A673 (cell line): ENCODE measurements around the gene BMPR1A. TPM values are rescaled to one million over a fixed set of nuclear protein-coding genes. Genes with fewer than 3 reads are reported as not detected.
"Not testable (repeated sequence)": the region's sequence is repeated elsewhere in the genome, so short reads cannot be mapped to it uniquely, and the experiment has no call there.

Source experiments
- BruUV-seq: library from RNA; stranded (reverse); fragments of 400-500 nt; replicated peaks from 2 replicates; lab custom pipeline; 2021; lab: Mats Ljungman, UMichigan
- CTCF ChIA-PET: fragments of 300-600 bp; sonication (Branson Sonifier 250); formaldehyde crosslinking; loops from one replicate; lab custom pipeline; 2022; ENCODE audit warnings: antibody characterized with exemption; lab: Charles Lee
- POLR2A ChIA-PET: fragments of 300-600 bp; sonication (Branson Sonifier 250); formaldehyde crosslinking; loops from one replicate; lab custom pipeline; 2022; ENCODE audit warnings: antibody characterized with exemption; ENCODE audit not compliant: low non-redundant PET; lab: Charles Lee
- DNase-seq: peaks from one replicate; pipeline ENCODE4 v3.0.0-alpha.2; 2015; ENCODE audit warnings: low spot score
- H3K27ac ChIP-seq: fragments of 200-600 bp; sonication (generic); 2 replicates; pipeline ENCODE4 v1.5.1; 2016; ENCODE audit warnings: mixed run types, low read depth, mild to moderate bottlenecking, mixed read lengths, antibody characterized with exemption, low read length; ENCODE audit not compliant: poor library complexity, severe bottlenecking
- H3K27me3 ChIP-seq: fragments of 200-600 bp; sonication (generic); replicated peaks from 2 replicates; pipeline ENCODE4 v1.6.1; 2017; ENCODE audit warnings: mixed run types, low read depth, mild to moderate bottlenecking, mixed read lengths, antibody characterized with exemption, low read length; ENCODE audit not compliant: insufficient read depth, poor library complexity
- H3K36me3 ChIP-seq: fragments of 200-600 bp; sonication (generic); 2 replicates; pipeline ENCODE4 v1.6.1; 2016; ENCODE audit warnings: mixed run types, mild to moderate bottlenecking, mixed read lengths, antibody characterized with exemption, low read length; ENCODE audit not compliant: insufficient read depth, poor library complexity, severe bottlenecking
- H3K4me1 ChIP-seq: fragments of 200-600 bp; sonication (generic); 2 replicates; pipeline ENCODE4 v1.6.1; 2017; ENCODE audit warnings: mixed run types, mild to moderate bottlenecking, mixed read lengths, antibody characterized with exemption, low read length; ENCODE audit not compliant: insufficient read depth, poor library complexity, severe bottlenecking
- H3K4me3 ChIP-seq: fragments of 200-600 bp; sonication (generic); 2 replicates; pipeline ENCODE4 v1.5.1; 2016; ENCODE audit warnings: low read depth, mixed run types, mild to moderate bottlenecking, mixed read lengths, low read length; ENCODE audit not compliant: poor library complexity, severe bottlenecking
- H3K9me3 ChIP-seq: fragments of 200-600 bp; sonication (generic); 2 replicates; pipeline ENCODE4 v1.6.1; 2016; ENCODE audit warnings: mixed run types, low read depth, mild to moderate bottlenecking, mixed read lengths, antibody characterized with exemption, low read length; ENCODE audit not compliant: poor library complexity, severe bottlenecking
- EZH2 ChIP-seq: fragments of 200-600 bp; sonication (generic); IDR thresholded peaks from 2 replicates; pipeline ENCODE4 v1.6.1; 2017; ENCODE audit warnings: borderline replicate concordance, low read depth, mild to moderate bottlenecking, mixed read lengths, antibody characterized with exemption, low read length; ENCODE audit not compliant: poor library complexity, severe bottlenecking
- intact Hi-C: fragments of 100-400 bp; cut with micrococcal nuclease; formaldehyde crosslinking; loops from one replicate; pipeline ENCODE4 v1.10.0; 2022; ENCODE audit not compliant: unreplicated experiment
- total RNA-seq: library from RNA; stranded (reverse); gene quantifications from 2 replicates; pipeline ENCODE4 v1.2.3, GENCODE V29; 2021
- TF ChIP-seq, protein P1 (sequence below): fragments of 300-800, 200-600 bp; sonication (generic); conservative IDR thresholded peaks from 2 replicates; pipeline ENCODE4 v1.5.1; 2017; ENCODE audit warnings: low read depth, mild to moderate bottlenecking, antibody characterized with exemption, low read length, moderate library complexity, mixed read lengths

The BMPR1A gene
- total RNA-seq, 1 experiment from 2014 or later: 136 TPM

DNA sequence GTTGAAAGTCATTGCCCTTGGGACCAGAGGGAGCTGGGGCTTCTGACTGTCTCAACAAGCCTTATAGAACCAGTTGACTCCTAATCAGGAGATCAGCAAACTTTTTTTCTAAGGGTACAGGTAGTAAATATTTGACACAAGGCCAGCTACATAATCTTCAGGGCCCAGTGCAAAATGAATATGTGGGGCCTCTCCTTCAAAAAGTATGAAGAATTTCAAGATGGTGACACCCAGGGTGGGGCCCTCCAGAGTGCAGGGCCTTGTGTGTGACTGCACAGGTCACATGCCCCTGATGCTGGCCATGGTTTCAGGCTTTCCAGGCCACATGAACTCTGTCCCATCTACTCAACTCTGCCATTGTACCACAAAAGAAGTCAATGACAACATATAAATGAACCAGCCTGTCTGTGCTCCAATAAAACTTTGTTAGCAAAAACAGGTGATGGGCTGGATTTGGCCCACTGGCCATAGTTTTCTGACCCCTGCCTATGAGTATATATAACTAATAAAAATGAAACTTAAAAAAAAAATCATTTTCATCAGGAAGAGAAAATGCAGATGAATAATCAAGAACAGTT, 194.9 kb downstream of the BMPR1A start:
- H3K4me1 ChIP-seq: peaks cover 25% of the 10 kb centered on the region
- ChIA-PET POLR2A (no interaction called here), CTCF (interaction anchor here (0.8 kb wide), 1 partner anchor 15 kb away, joined by 3 read pairs; no protein-coding TSS in a partner anchor)
- intact Hi-C loops: no loop called here
- H3K36me3 ChIP-seq: no peaks in the 10 kb centered on the region
- no peak overlapping the region for H3K27ac ChIP-seq
- TF ChIP-seq EZH2: no peak
- TF ChIP-seq, protein P1, sequence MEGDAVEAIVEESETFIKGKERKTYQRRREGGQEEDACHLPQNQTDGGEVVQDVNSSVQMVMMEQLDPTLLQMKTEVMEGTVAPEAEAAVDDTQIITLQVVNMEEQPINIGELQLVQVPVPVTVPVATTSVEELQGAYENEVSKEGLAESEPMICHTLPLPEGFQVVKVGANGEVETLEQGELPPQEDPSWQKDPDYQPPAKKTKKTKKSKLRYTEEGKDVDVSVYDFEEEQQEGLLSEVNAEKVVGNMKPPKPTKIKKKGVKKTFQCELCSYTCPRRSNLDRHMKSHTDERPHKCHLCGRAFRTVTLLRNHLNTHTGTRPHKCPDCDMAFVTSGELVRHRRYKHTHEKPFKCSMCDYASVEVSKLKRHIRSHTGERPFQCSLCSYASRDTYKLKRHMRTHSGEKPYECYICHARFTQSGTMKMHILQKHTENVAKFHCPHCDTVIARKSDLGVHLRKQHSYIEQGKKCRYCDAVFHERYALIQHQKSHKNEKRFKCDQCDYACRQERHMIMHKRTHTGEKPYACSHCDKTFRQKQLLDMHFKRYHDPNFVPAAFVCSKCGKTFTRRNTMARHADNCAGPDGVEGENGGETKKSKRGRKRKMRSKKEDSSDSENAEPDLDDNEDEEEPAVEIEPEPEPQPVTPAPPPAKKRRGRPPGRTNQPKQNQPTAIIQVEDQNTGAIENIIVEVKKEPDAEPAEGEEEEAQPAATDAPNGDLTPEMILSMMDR: no peak
- no peaks in the 10 kb centered on the region for H3K27me3 ChIP-seq
- H3K4me3 ChIP-seq: no peak overlapping the region
- BruUV-seq: no TSS peak
- H3K9me3 ChIP-seq: no peaks in the 10 kb centered on the region
- no peak for DNase-seq

GRCh38 chr10:86952106-86952505, 195.7 kb downstream of the BMPR1A start:
- no peaks in the 10 kb centered on the region for H3K36me3 ChIP-seq
- CTCF ChIA-PET: interaction anchor here (0.8 kb wide), 1 partner anchor 14 kb away, joined by 3 read pairs; no protein-coding TSS in a partner anchor
- DNase-seq: no peak
- H3K4me1 ChIP-seq: peaks cover 25% of the 10 kb centered on the region
- TF ChIP-seq EZH2: no peak
- TF ChIP-seq, protein P1: no peak
- no peaks in the 10 kb centered on the region for H3K27me3 ChIP-seq
- intact Hi-C loops: no loop called here
- H3K27ac ChIP-seq: no peak overlapping the region
- no peak overlapping the region for H3K4me3 ChIP-seq
- POLR2A ChIA-PET: no interaction called here
- no TSS peak for BruUV-seq
- no peaks in the 10 kb centered on the region for H3K9me3 ChIP-seq

- H3K27me3 ChIP-seq, CTCF ChIA-PET, intact Hi-C loops, BruUV-seq, H3K9me3 ChIP-seq, DNase-seq, H3K4me3 ChIP-seq, POLR2A ChIA-PET, H3K27ac ChIP-seq, H3K36me3 ChIP-seq: not testable (repeated sequence)
- H3K4me1 ChIP-seq: peaks cover 25% of the 10 kb centered on the region
Observed at GRCh38 chr10:86952697-86953096, 196.3 kb downstream of the BMPR1A start.
